H1 (cell line): ENCODE measurements around the gene HBD. TPM values are rescaled to one million over a fixed set of nuclear protein-coding genes. Genes with fewer than 3 reads are reported as not detected.
A peak's percentile ranks its signal among the peaks of the same experiment; 100 is the strongest.

ENCODE experiments used
- CTCF ChIA-PET: fragments of 300-600 bp; sonication (Branson Sonifier 250); formaldehyde crosslinking; loops from one replicate; lab custom pipeline; 2021; ENCODE audit not compliant: partially characterized antibody; lab: Charles Lee
- POLR2A ChIA-PET: fragments of 300-600 bp; sonication (Branson Sonifier 250); formaldehyde crosslinking; loops from one replicate; lab custom pipeline; 2021; ENCODE audit warnings: inconsistent platforms; ENCODE audit not compliant: partially characterized antibody; lab: Charles Lee
- DNase-seq, 2 experiments: peaks; one replicate each; pipeline versions ENCODE4 v3.0.0 to v3.0.0-alpha.2; 2010 to 2022; ENCODE audit warnings: low spot score in 2 of 2, low read depth in 1 of 2, mixed read lengths in 1 of 2
- FAIRE-seq: peaks from 2 replicates; lab custom pipeline; 2011; peaks lifted over from hg19 to GRCh38; lab: Jason Lieb, UNC
- H2AFZ ChIP-seq: 2 replicates; pipeline ENCODE4 v1.8.1; 2012; ENCODE audit warnings: low read length, inconsistent platforms
- H2AK5ac ChIP-seq: 2 replicates; pipeline ENCODE4 v1.6.1; 2013; ENCODE audit warnings: low read depth, low read length
- H2BK120ac ChIP-seq: replicated peaks from 2 replicates; pipeline ENCODE3; 2013; ENCODE audit warnings: low read depth, low read length, inconsistent platforms
- H2BK12ac ChIP-seq: 2 replicates; pipeline ENCODE4 v1.6.1; 2013; ENCODE audit warnings: low read depth, low read length
- H2BK15ac ChIP-seq: 2 replicates; pipeline ENCODE4 v1.6.1; 2013; ENCODE audit warnings: low read length
- H2BK20ac ChIP-seq: 2 replicates; pipeline ENCODE4 v1.6.1; 2013; ENCODE audit warnings: low read length
- H2BK5ac ChIP-seq: 2 replicates; pipeline ENCODE4 v1.6.1; 2013; ENCODE audit warnings: low read depth, low read length
- H3K14ac ChIP-seq: 2 replicates; pipeline ENCODE4 v1.6.1; 2013; ENCODE audit warnings: inconsistent platforms; ENCODE audit not compliant: insufficient read length
- H3K18ac ChIP-seq: 2 replicates; pipeline ENCODE4 v1.6.1; 2013; ENCODE audit warnings: low read length; ENCODE audit errors: extremely low read depth
- H3K23ac ChIP-seq: 2 replicates; pipeline ENCODE4 v1.6.1; 2013; ENCODE audit warnings: inconsistent platforms; ENCODE audit not compliant: insufficient read length
- H3K23me2 ChIP-seq: 2 replicates; pipeline ENCODE4 v1.6.1; 2013; ENCODE audit warnings: low read depth, low read length
- H3K27ac ChIP-seq: 2 replicates; pipeline ENCODE4 v1.6.1; 2011; ENCODE audit warnings: low read depth, low read length, inconsistent platforms
- H3K27me3 ChIP-seq, 4 experiments: replicated peaks in 1 of 4; 1 replicate in 1 of 4; 2 replicates in 3 of 4; pipeline versions ENCODE4 v1.6.1 to v1.8.1; 2011 to 2013; ENCODE audit warnings: low read length in 3 of 4, mild to moderate bottlenecking in 3 of 4, inconsistent platforms in 2 of 4, mixed read lengths in 2 of 4, moderate library complexity in 1 of 4; ENCODE audit not compliant: control insufficient read depth in 3 of 4, insufficient read depth in 3 of 4; ENCODE audit errors: extremely low read depth in 1 of 4
- H3K36me3 ChIP-seq, 4 experiments: 2 replicates each; pipeline versions ENCODE4 v1.6.1 to v1.8.1; 2011 to 2013; ENCODE audit warnings: mild to moderate bottlenecking in 4 of 4, low read length in 3 of 4, moderate library complexity in 2 of 4, control low read depth in 1 of 4, inconsistent platforms in 1 of 4; ENCODE audit not compliant: insufficient read depth in 4 of 4, control insufficient read depth in 2 of 4
- H3K4ac ChIP-seq: replicated peaks from 2 replicates; pipeline ENCODE3; 2013; ENCODE audit warnings: low read length, low read depth, mixed read lengths, inconsistent platforms; ENCODE audit not compliant: insufficient read length
- H3K4me1 ChIP-seq, 4 experiments: replicated peaks in 1 of 4; 1 replicate in 1 of 4; 2 replicates in 3 of 4; pipeline versions ENCODE4 v1.6.1 to v1.8.1; 2011 to 2013; ENCODE audit warnings: low read length in 3 of 4, inconsistent platforms in 2 of 4, mixed read lengths in 1 of 4; ENCODE audit not compliant: insufficient read depth in 4 of 4, control insufficient read depth in 3 of 4
- H3K4me2 ChIP-seq, 2 experiments: 2 replicates each; pipeline versions ENCODE4 v1.6.1 to v1.8.1; 2011 to 2013; ENCODE audit warnings: low read depth in 2 of 2, low read length in 2 of 2, control low read depth in 1 of 2, inconsistent platforms in 1 of 2, mild to moderate bottlenecking in 1 of 2; ENCODE audit not compliant: insufficient read depth in 1 of 2
- H3K4me3 ChIP-seq, 4 experiments: fragments of 200-600, 300-600 bp in 1 of 4; sonication (generic), shearing (Covaris generic), sonication (Bioruptor Twin) in 1 of 4; 2 replicates each; pipeline versions ENCODE4 v1.5.1 to v1.8.1; 2011 to 2016; ENCODE audit warnings: low read length in 4 of 4, low read depth in 3 of 4, control low read depth in 2 of 4, inconsistent platforms in 2 of 4, mild to moderate bottlenecking in 2 of 4, mixed read lengths in 1 of 4, moderate library complexity in 1 of 4; ENCODE audit not compliant: insufficient read depth in 2 of 4; ENCODE audit errors: extremely low read depth in 1 of 4
- H3K56ac ChIP-seq: replicated peaks from 2 replicates; pipeline ENCODE3; 2013; ENCODE audit warnings: low read depth, mild to moderate bottlenecking, mixed read lengths, low read length, inconsistent platforms; ENCODE audit not compliant: insufficient read length
- H3K79me1 ChIP-seq: 2 replicates; pipeline ENCODE4 v1.6.1; 2013; ENCODE audit warnings: low read depth, low read length, control low read depth
- H3K79me2 ChIP-seq, 2 experiments: 2 replicates each; pipeline versions ENCODE4 v1.6.1 to v1.8.1; 2012 to 2013; ENCODE audit warnings: low read length in 2 of 2, mild to moderate bottlenecking in 2 of 2, inconsistent platforms in 1 of 2; ENCODE audit not compliant: insufficient read depth in 2 of 2, control insufficient read depth in 1 of 2
- H3K9ac ChIP-seq, 4 experiments: replicated peaks in 1 of 4; 1 replicate in 1 of 4; 2 replicates in 3 of 4; pipeline versions ENCODE4 v1.6.1 to v1.8.1; 2011 to 2013; ENCODE audit warnings: low read depth in 3 of 4, low read length in 3 of 4, control low read depth in 2 of 4, mild to moderate bottlenecking in 2 of 4, moderate library complexity in 2 of 4, inconsistent platforms in 1 of 4; ENCODE audit errors: extremely low read depth in 1 of 4
- H3K9me3 ChIP-seq, 2 experiments: 2 replicates each; pipeline versions ENCODE4 v1.6.1 to v1.8.1; 2012 to 2013; ENCODE audit warnings: mild to moderate bottlenecking in 2 of 2, moderate library complexity in 2 of 2, control low read depth in 1 of 2, inconsistent platforms in 1 of 2, low read depth in 1 of 2, low read length in 1 of 2, mixed read lengths in 1 of 2; ENCODE audit not compliant: insufficient read depth in 2 of 2
- H4K20me1 ChIP-seq, 2 experiments: replicated peaks in 1 of 2; 2 replicates each; pipeline versions ENCODE3 to v1.8.1; 2011 to 2013; ENCODE audit warnings: inconsistent platforms in 2 of 2, low read length in 2 of 2, mild to moderate bottlenecking in 1 of 2; ENCODE audit not compliant: insufficient read depth in 2 of 2, control insufficient read depth in 1 of 2
- H4K5ac ChIP-seq: 2 replicates; pipeline ENCODE4 v1.6.1; 2013; ENCODE audit warnings: low read length, low read depth, mixed read lengths, inconsistent platforms; ENCODE audit not compliant: insufficient read length
- H4K8ac ChIP-seq: 2 replicates; pipeline ENCODE4 v1.8.0; 2013; ENCODE audit warnings: mild to moderate bottlenecking, moderate library complexity, low read length, inconsistent platforms; ENCODE audit not compliant: insufficient read depth; ENCODE audit errors: extremely low read depth
- H4K91ac ChIP-seq: replicated peaks from 2 replicates; pipeline ENCODE3; 2013; ENCODE audit warnings: low read length, mixed read lengths, inconsistent platforms; ENCODE audit not compliant: insufficient read length
- BCL11A ChIP-seq, 2 experiments: IDR thresholded peaks; one replicate each; pipeline ENCODE4 v1.6.1; 2011; ENCODE audit warnings: low read depth in 2 of 2, low read length in 2 of 2, mild to moderate bottlenecking in 2 of 2
- BRCA1 ChIP-seq: IDR thresholded peaks from 2 replicates; pipeline ENCODE4 v1.6.1; 2012; ENCODE audit warnings: low read depth, low read length, improper control_type of control experiment
- CHD2 ChIP-seq: IDR thresholded peaks from 2 replicates; pipeline ENCODE4 v1.6.1; 2012; ENCODE audit warnings: low read length, improper control_type of control experiment
- HDAC2 ChIP-seq, 2 experiments: fragments of 300-600 bp in 1 of 2; sonication (generic) in 1 of 2; IDR thresholded peaks; 2 replicates each; pipeline ENCODE4 v1.6.1; 2011 to 2012; ENCODE audit warnings: low read depth in 2 of 2, low read length in 2 of 2, mild to moderate bottlenecking in 2 of 2, moderate library complexity in 2 of 2, borderline replicate concordance in 1 of 2, inconsistent platforms in 1 of 2
- HDAC6 ChIP-seq: IDR thresholded peaks from one replicate; pipeline ENCODE4 v1.7.1; 2012; ENCODE audit warnings: low read depth, mild to moderate bottlenecking, inconsistent platforms, low read length, moderate library complexity
- KDM1A ChIP-seq: fragments of 200-600, 300-600 bp; sonication (generic); IDR thresholded peaks from 2 replicates; pipeline ENCODE4 v1.7.1; 2016; ENCODE audit warnings: mild to moderate bottlenecking, low read length, borderline replicate concordance
- NRF1 ChIP-seq: IDR thresholded peaks from 2 replicates; pipeline ENCODE4 v1.6.1; 2011; ENCODE audit warnings: mild to moderate bottlenecking, low read depth, low read length, improper control_type of control experiment
- RNF2 ChIP-seq: fragments of 200-900, 300-1000 bp; sonication (generic); IDR thresholded peaks from 2 replicates; pipeline ENCODE4 v1.7.1; 2016; ENCODE audit warnings: borderline replicate concordance, low read depth, mild to moderate bottlenecking, antibody characterized with exemption, low read length; ENCODE audit not compliant: poor library complexity, severe bottlenecking; ENCODE audit errors: missing control alignments
- SAP30 ChIP-seq: fragments of 300-600 bp; sonication (generic); IDR thresholded peaks from 2 replicates; pipeline ENCODE4 v1.7.1; 2012; ENCODE audit warnings: low read length, moderate library complexity, mild to moderate bottlenecking, inconsistent platforms; ENCODE audit not compliant: insufficient read depth, insufficient replicate concordance
- TAF1 ChIP-seq: IDR thresholded peaks from 2 replicates; pipeline ENCODE4 v1.6.1; 2011; ENCODE audit warnings: mild to moderate bottlenecking, low read depth, low read length
- YY1 ChIP-seq: IDR thresholded peaks from 2 replicates; pipeline ENCODE4 v1.6.1; 2011; ENCODE audit warnings: low read depth, mild to moderate bottlenecking, low read length
- WGBS, 2 experiments: shearing (Covaris generic) in 1 of 2; methylation state at CpG; one replicate each; pipeline versions ENCODE4 v1.1.6 to v1.1.7; 2013 to 2015; ENCODE audit warnings: low lambda C conversion rate in 2 of 2, mixed read lengths in 2 of 2, inconsistent platforms in 1 of 2, low coverage in 1 of 2, missing lambda C conversion rate in 1 of 2; ENCODE audit not compliant: insufficient replicate concordance in 2 of 2, insufficient coverage in 1 of 2, insufficient read length in 1 of 2; ENCODE audit errors: extremely low coverage in 1 of 2, missing lambda C conversion rate in 1 of 2; 5-methylcytosine and 5-hydroxymethylcytosine counted together
- polyA plus RNA-seq, 7 experiments: library from polyadenylated mRNA; depleted of rRNA in 3 of 7; stranded (reverse) in 5 of 7; unstranded in 2 of 7; fragments of >200 nt in 5 of 7; fragments of 200-250 nt in 2 of 7; gene quantifications; 1 replicate in 5 of 7; 2 replicates in 1 of 7; 4 replicates in 1 of 7; pipeline versions ENCODE4 v1.2.1 to v1.2.3, GENCODE V29; 2011 to 2013; ENCODE audit warnings: missing spikeins in 2 of 7, mixed read lengths in 2 of 7
- total RNA-seq: library from RNA; stranded (reverse); fragmentation: NEBNext Ultra II Directional; extraction: Animal tissue kit (Norgen Biotek cat#: 25700); gene quantifications from 2 replicates; pipeline ENCODE4 v1.2.1, GENCODE V29; 2021
- TF ChIP-seq, protein P1 (sequence below): IDR thresholded peaks from 2 replicates; pipeline ENCODE4 v1.6.1; 2012; ENCODE audit warnings: low read length, inconsistent platforms

HBD gene
- total and polyA plus RNA-seq, 2 of the 8 experiments (the other 6 are each of a cell fraction or from before 2014, with no cell fraction given): not detected

DNA sequence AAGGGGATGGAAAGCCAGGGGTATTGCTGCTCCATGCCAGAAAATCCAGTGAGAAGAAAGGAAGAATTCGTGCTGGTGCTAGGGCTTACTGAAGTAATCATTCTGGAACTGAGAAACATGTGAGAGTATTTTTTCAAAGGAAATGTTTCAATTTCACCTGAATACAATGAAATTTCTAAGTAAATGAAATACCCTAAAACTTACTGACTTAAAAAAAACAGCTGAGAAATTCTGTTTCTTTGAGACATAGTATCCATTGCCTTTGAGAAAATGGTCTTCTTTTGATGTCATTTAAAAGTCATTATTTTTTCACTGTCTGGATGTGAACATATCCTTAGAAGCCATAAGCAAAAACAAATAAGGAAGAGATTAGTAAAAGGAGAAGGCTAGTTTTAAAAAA, 33.7 kb downstream of the HBD start, which contains the start of gene OR51V1:
OR51V1 (minus strand) TSS at position 101 of the 400 bp plus-strand sequence; CDS start at position 101, 0 bp downstream.
- H3K27ac ChIP-seq: no peak within 1 kb of the TSS
- H3K79me1 ChIP-seq: no peaks in the 10 kb centered on the region
- H2BK12ac ChIP-seq: no peak within 1 kb of the TSS
- H4K5ac ChIP-seq: no peak within 1 kb of the TSS
- no peak within 1 kb of the TSS for H4K91ac ChIP-seq
- no peaks in the 10 kb centered on the region for H3K36me3 ChIP-seq
- no peak within 1 kb of the TSS for H3K18ac ChIP-seq
- H2BK120ac ChIP-seq: no peak within 1 kb of the TSS
- no peaks in the 10 kb centered on the region for H3K27me3 ChIP-seq
- H3K4me1 ChIP-seq: peaks cover 0 to 3% (median 0%) of the 10 kb centered on the region in 4 experiments; a peak in 1 of 7 replicates
- 0 out of 2 replicates have a peak within 1 kb of the TSS, but pooled peaks have one; percentile 7 for H2AFZ ChIP-seq
- H3K4me3 ChIP-seq: no peak within 1 kb of the TSS
- H3K9ac ChIP-seq: no peak within 1 kb of the TSS; a peak in 1 of 7 replicates
- H3K23me2 ChIP-seq: no peaks in the 10 kb centered on the region
- H3K4me2 ChIP-seq: no peak within 1 kb of the TSS
- DNase-seq (no peak), FAIRE-seq (no peak)
- H2BK5ac ChIP-seq: no peak within 1 kb of the TSS
- ChIA-PET CTCF (interaction anchor here (0.6 to 5.8 kb wide), 4 partner anchors 76 to 179 kb away, joined by 3 to 36 read pairs (median 4); no protein-coding TSS in a partner anchor), POLR2A (no interaction called here)
- H2AK5ac ChIP-seq: no peak within 1 kb of the TSS
- no peak within 1 kb of the TSS for H3K23ac ChIP-seq
- H3K4ac ChIP-seq: no peak within 1 kb of the TSS
- H3K79me2 ChIP-seq: no peaks in the 10 kb centered on the region
- H3K9me3 ChIP-seq: no peaks in the 10 kb centered on the region
- H4K20me1 ChIP-seq: no peaks in the 10 kb centered on the region
- no peak within 1 kb of the TSS for H3K14ac ChIP-seq
- H2BK15ac ChIP-seq: no peak within 1 kb of the TSS
- H3K56ac ChIP-seq: no peak within 1 kb of the TSS
- H4K8ac ChIP-seq: no peak within 1 kb of the TSS
- no peak within 1 kb of the TSS for H2BK20ac ChIP-seq
- WGBS, 2 experiments: 95% methylated on average over 1 of the region's 1 CpG; no CpG with 5 or more reads in 1 of the 2 experiments
- TF ChIP-seq RNF2 (no peak), NRF1 (no peak), SAP30 (no peak), KDM1A (no peak), TAF1 (no peak), YY1 (no peak), HDAC2 (IDR thresholded peaks at IDR 0.05; ENCODE audit: borderline replicate concordance in 1 of 2, low read depth in 2 of 2, low read length in 2 of 2) (no peak), BCL11A (IDR thresholded peaks at IDR 0.05; ENCODE audit: low read depth in 2 of 2, low read length in 2 of 2) (no peak), CHD2 (no peak), BRCA1 (no peak), HDAC6 (no peak)
- TF ChIP-seq, protein P1, sequence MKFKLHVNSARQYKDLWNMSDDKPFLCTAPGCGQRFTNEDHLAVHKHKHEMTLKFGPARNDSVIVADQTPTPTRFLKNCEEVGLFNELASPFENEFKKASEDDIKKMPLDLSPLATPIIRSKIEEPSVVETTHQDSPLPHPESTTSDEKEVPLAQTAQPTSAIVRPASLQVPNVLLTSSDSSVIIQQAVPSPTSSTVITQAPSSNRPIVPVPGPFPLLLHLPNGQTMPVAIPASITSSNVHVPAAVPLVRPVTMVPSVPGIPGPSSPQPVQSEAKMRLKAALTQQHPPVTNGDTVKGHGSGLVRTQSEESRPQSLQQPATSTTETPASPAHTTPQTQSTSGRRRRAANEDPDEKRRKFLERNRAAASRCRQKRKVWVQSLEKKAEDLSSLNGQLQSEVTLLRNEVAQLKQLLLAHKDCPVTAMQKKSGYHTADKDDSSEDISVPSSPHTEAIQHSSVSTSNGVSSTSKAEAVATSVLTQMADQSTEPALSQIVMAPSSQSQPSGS: no peak
